ENCODE results near the gene RABEP2.
"Not testable (repeated sequence)": the region's sequence is repeated elsewhere in the genome, so short reads cannot be mapped to it uniquely, and the experiment has no call there.

Gene RABEP2

DNA sequence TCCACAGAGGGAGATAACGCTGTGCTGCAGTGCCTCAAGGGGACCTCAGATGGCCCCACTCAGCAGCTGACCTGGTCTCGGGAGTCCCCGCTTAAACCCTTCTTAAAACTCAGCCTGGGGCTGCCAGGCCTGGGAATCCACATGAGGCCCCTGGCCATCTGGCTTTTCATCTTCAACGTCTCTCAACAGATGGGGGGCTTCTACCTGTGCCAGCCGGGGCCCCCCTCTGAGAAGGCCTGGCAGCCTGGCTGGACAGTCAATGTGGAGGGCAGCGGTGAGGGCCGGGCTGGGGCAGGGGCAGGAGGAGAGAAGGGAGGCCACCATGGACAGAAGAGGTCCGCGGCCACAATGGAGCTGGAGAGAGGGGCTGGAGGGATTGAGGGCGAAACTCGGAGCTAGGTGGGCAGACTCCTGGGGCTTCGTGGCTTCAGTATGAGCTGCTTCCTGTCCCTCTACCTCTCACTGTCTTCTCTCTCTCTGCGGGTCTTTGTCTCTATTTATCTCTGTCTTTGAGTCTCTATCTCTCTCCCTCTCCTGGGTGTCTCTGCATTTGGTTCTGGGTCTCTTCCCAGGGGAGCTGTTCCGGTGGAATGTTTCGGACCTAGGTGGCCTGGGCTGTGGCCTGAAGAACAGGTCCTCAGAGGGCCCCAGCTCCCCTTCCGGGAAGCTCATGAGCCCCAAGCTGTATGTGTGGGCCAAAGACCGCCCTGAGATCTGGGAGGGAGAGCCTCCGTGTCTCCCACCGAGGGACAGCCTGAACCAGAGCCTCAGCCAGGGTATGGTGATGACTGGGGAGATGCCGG lies 7.5 kb upstream of the RABEP2 start:
- DNase-seq = no peak

DNA sequence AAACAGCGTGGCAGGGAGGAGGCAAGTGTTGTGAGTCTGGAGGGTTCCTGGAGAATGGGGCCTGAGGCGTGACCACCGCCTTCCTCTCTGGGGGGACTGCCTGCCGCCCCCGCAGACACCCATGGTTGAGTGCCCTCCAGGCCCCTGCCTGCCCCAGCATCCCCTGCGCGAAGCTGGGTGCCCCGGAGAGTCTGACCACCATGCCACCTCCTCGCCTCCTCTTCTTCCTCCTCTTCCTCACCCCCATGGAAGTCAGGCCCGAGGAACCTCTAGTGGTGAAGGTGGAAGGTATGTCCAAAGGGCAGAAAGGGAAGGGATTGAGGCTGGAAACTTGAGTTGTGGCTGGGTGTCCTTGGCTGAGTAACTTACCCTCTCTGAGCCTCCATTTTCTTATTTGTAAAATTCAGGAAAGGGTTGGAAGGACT lies 6.8 kb upstream of the RABEP2 start, which contains the start of gene CD19:
Gene CD19, plus strand, starts transcription at position 171 of the 425 bp plus-strand sequence. Its CDS starts 30 bp downstream, at position 201.
- no peak for DNase-seq

DNA sequence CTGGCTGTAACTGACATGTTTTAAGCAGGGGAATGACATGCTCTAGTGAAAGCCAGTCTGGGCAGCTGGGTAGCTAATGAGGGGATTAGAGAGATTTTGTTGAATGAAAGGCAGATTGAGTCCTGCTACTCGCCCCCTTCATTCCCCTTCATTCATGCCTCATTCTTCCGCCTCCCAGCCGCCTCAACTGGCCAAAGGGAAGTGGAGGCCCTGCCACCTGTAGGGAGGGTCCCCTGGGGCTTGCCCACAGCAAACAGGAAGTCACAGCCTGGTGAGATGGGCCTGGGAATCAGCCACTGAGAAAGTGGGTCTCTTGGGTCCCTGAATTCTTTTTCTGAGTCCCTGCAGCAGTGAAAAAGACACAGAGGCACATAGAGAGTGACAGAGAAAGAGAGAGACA lies 5.6 kb upstream of the RABEP2 start:
- no peak for DNase-seq

- DNase-seq = no peak
Measured at GRCh38 chr16:28930203-28930602, 5.2 kb upstream of the RABEP2 start.

GRCh38 chr16:28927815-28928214 lies 2.8 kb upstream of the RABEP2 start:
- no peak for DNase-seq

- DNase-seq = not testable (repeated sequence)
Measured at GRCh38 chr16:28926284-28926683, 1.2 kb upstream of the RABEP2 start.

GRCh38 chr16:28925386-28926228 lies 569 bp upstream of the RABEP2 start:
- DNase-seq = peak; percentile 79 to 87

DNA sequence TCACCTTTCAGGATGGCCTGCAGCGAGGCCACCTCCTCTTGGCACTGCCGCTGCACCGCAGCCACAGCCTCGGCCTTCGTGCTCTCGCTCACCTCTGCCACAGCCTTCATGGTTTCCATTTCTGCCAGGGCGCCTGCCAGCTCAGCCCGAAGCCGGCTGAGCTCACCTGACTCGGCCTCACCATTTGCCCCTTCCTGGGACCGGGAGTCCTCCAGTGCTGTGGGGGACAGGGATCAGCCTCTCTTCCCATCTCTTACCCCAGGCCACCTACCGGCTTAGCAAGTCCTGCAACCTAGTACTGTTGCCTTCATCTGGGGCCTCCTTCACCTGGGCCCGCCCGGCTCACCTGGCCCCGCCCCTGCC lies 658 bp downstream of the RABEP2 start:
- DNase-seq = no peak

DNA sequence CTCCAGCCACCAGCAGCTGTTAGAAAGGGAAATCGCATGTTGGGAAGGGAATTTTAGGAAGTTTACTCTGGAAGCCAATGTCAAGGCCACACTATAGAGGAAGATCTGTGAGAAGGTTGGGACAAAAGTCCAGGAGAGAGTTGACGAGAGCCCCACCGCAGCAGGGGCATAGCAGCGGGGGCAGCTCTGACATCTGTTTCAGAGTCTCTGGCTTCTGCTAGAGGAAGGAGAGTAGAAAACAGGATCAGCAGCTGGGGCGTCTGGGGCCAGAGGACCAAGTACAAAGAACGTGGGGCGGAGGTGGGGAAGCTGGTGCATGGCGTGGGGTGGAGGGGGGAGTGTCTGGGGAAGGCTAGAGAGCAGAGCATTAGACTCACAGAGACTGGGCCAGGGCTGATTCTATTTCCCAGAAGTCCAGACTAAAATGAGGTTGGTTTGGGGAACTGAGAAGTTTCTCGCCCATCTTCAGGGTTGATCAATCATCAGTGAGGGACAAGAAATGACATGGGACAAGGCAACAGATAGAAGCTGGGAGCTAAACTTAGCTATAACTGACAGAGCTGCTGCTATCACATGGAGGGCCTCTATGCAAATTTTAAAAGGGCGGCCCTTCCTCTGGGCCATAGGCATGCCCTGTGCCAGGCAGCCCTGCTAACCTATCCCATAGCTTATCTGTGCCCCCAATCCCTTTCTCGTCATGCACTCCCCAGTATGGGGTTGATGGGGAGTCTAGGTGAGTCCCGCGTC lies 1.2 kb downstream of the RABEP2 start:
- no peak for DNase-seq

- DNase-seq = no peak
Measured at GRCh38 chr16:28923231-28923587, 1.8 kb downstream of the RABEP2 start.

DNA sequence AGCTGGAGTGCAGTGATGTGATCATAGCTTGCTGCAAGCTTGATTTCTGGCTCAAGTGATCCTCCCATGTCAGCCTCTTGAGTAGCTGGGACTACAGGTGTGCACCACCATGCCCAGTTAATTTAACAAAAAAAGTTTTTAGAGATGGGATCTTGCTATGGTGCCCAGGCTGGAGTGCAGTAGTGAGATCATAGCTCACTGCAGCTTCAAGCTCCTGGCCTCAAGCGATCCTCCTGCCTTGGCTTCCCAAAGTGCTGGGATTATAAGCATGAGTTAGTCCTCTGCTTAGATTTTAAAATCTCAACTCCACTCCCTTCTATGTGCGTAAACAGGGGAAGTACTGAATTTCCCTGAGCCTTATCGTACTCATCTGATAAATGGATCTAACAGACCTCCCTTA lies 6.3 kb downstream of the RABEP2 start:
- no peak for DNase-seq

- DNase-seq = no peak
Measured at GRCh38 chr16:28917095-28917494, 7.9 kb downstream of the RABEP2 start.

DNA sequence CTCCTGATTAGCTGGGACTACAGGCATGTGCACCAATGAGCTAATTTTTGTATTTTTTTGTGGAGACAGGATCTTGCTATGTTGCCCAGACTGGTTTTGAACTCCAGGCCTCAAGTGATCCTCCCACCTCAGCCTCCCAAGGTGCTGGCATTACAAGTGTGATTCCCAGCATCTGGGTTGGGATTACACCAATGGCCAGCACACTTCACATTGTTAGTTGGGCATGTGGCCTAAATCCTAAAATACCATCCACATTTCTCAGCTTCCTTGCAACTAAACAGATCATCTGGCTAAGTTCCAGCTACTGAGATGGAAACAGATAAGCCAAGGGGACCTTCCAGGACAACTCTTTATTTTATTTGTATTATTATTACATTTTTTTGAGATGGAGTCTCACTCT lies 9.9 kb downstream of the RABEP2 start:
- DNase-seq = no peak

GRCh38 chr16:28913946-28914724 lies 10.9 kb downstream of the RABEP2 start:
- no peak for DNase-seq

DNA sequence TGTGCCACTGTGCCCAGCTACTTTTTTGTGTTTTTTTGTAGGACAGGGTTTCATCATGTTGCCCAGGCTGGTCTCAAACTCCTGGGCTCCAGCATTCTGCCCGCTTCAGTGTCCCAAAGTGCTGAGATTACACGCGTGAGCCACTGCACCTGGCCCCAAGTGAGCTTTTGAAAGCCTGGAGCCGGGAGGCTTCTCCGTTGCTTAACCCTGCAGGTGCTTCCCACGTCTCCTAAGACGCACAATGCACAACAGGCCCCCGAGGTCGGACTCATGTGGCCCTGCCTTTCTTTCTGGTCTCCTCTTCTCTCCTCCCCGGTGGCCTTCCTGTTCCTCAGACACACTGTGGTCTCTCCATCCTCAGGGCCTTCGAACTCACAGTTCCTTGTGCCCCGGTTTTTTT lies 12.5 kb downstream of the RABEP2 start:
- no peak for DNase-seq

- DNase-seq = no peak
Measured at GRCh38 chr16:28910086-28911031, 14.7 kb downstream of the RABEP2 start.

DNA sequence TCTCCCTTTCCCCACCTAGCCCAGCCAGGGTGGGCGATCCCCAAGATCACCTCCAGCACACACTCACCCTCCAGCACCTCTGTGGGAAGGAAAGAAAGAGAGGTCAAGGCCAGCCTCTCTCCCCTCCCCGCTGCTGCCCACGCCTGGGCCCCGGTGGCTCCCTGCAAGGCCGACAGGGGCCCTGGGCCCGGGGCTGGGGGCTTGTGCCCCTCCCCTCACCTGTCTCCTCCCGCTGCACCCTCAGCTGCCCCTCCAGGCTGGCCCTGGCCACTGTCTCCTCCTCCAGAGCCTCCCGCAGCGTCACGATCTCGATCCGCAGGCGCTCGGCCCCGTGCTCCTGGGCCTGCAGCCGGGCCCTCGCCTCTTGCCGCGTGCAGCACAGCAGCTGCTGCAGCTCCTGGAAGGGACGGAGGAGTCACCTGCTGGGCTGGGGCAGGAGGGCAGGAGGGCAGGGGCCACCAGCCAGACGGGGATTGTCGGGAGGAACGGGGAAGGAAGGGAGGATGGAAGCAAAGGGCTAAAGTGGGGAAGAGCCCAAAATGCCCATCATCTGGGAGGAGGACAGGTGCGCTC lies 19.2 kb downstream of the RABEP2 start:
- no peak for DNase-seq

DNA sequence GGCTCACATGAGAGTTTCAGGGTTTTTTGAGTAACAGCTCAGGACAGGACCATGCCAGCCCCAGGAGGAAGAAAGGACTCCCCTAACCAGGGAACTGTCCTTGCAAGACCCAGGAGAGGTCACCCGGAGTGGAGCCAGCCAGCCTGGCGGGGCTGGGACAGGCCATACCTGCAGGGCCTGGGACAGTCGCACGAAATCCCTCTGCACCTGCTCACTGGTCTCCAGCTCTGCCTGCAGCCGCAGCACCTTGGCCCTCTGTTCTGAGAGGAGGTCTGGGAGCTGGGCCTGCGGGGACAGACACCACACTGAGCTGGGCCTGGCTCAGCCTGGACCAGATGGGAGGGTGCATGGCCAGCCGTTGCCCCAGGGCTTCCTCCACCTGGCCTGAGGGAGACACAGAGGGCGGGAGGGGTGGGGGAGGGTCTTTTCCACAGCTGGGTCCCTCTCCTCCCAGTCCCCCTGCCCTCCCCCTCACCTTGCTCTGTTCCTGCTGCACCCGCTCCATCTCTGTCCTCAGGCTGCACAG lies 19.7 kb downstream of the RABEP2 start:
- DNase-seq = no peak

- DNase-seq = no peak
Measured at GRCh38 chr16:28904828-28905227, 20.2 kb downstream of the RABEP2 start.

GRCh38 chr16:28904363-28904762 lies 20.7 kb downstream of the RABEP2 start:
- DNase-seq = no peak

Data from activated CD4-positive, alpha-beta T cell treated with anti-CD3 and anti-CD28 coated beads, Interleukin-2, amount 50 U/mL, for 48 hours (primary cell).